Ramos (cell line): Measurements from ENCODE around the gene SRXN1.
"Not testable (repeated sequence)": the region's sequence is repeated elsewhere in the genome, so short reads cannot be mapped to it uniquely, and the experiment has no call there.

Experiments used
- in situ Hi-C: fragments of 300-500 bp; cut with MboI; formaldehyde crosslinking; loops from one replicate; pipeline ENCODE4 v1.14.3; 2022; ENCODE audit warnings: low sequenced_read_pairs; ENCODE audit not compliant: unreplicated experiment

Gene SRXN1

DNA sequence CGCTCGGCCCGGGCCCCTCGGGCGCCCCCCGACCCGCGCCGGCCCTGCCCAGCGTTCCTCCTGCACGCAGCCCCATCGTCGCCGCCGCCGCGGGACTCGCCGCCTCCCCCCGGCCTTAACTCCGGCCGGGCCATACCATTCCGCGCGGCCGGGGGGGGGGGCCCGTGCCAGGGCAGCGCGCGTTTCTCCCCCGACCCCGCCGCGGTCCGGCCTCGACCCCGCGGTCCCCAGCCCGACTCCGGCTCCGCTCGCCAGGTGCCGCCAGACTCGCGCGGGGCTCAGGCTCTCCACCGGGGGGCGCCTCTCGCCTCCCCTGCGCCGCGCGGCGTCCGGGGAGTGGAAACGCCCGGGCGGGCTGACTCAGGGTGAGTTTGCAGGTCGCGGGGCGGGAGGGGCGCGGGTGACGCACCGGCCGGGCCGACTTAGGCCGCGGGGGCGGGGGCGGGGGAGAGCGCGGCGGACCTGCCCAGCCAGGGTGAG is at the start of gene SRXN1:
Gene SRXN1 (minus strand): TSS at position 91 of the 480 bp plus-strand sequence. CDS start 15 bp downstream, at position 76.
- in situ Hi-C loops, result no loop called here

DNA sequence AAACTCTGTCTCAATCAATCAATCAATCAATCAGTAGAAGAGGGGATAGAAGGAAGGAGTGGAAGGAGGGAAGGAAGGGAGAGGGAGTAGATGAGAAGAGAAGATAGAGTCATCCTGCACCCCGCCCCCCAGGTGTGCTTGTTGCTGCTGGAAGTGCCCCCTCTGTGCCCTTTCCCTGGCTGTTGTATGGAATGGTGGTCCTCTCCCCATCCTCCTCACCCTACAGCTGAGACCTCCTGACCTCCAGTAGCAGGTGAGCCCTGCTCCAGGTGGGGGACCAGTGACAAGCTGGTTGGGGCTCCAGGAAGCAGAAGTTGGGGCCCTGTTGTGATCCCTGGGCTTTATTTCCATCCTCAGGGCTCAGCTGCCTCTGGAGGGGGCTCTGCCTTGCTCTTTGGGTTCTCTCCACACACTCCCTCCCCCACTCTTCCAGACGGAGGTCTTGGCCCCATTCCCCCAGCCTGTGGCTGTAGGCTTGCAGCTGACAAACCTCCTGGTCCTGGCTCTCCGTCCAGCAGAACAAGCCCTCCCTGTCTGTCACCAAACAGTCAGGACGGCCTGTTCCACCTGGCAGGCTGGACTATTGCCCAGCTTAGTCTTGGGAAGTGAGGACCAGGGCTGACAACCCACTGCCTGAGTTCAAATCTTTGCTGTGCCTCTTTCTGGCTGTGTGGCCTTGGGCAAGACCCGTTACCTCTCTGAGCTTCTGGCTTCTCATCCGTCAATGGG is 48.6 kb upstream of the SRXN1 start:
- in situ Hi-C loops, result no loop called here

DNA sequence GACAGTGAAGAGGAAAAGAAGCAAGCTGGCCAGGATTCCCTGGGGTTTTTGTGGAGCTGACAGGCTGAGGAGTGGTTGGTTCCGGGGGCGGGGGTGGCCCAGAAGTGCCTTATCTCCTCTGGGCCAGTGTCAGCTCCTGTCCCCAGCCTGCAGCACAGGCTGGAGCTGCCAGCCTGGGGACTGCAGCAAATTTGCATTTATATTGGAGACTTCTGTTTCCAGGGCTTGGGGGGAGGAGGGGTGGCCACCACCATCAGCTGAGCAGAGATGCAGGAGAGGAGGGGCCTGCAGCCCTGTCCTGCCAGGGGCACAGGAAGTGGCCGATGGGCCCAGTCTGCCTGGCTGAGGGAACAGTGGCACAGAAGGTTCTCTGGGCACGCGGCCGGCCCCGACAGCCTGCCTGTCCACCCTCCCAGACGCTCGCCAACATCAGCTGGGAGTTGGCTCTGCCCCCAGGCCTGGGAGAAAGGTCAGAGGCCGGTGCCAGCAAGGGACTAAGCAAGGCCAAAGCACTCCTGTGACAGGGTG is 46.9 kb upstream of the SRXN1 start:
- in situ Hi-C loops, result no loop called here

DNA sequence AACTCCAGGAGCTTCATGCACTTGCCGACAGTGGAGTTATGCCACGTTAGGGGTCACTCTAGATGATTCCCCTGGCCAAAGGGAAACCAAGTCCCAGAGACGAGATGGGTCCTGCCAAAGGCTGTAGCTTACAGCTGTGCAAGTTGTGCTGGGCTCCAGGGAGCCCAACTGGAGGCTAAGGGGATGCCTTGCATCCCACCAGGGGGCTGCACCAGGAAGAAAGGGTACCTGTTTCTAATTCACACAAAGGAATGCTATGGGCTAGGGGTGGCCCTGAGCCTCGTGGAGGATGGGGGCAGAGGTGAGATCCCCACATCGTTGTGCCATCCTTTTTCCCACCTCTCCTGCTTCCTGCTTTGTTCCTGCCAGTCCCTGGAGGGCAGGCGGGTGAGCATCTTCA is 46.3 kb upstream of the SRXN1 start:
- in situ Hi-C loops, result no loop called here

DNA sequence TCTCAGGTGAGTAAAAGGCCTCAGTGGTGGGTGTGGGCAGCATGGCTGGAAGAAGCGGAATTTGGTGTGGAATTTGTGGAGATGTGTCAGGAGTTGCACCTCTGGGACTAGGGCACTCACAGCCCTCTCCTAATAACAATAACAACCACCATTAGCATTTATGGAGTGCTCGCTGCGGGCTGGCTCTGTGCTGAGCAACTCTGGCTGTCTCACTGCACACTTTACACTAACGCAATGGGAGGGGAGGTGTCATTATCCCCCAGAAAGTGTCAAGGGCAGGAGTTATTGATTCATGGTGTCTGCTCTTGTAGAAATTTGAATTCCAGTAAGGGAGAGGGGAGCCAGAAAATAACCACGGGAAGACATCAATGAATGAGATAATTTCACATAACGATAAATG is 45.3 kb upstream of the SRXN1 start:
- in situ Hi-C loops, result no loop called here

DNA sequence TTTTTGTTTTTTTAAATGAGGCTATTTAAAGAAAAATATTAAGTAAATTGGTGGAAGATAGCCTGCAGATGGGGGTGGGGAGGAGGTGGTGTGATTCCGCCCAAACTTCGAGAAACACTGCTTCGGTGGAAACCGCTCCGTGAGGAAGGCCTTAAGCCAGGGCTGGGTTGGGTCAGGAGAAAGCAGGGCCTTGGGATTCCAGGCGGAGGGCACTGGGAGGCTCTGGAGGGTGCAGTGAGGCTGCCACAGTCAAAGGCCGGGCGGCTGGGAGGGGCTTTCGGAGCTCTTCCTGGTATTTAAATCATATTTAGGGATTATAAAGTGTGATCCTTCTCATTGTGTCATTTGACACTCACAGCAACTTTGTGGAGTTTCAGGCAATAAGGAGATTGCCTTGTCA is 44.8 kb upstream of the SRXN1 start:
- in situ Hi-C loops, result no loop called here

DNA sequence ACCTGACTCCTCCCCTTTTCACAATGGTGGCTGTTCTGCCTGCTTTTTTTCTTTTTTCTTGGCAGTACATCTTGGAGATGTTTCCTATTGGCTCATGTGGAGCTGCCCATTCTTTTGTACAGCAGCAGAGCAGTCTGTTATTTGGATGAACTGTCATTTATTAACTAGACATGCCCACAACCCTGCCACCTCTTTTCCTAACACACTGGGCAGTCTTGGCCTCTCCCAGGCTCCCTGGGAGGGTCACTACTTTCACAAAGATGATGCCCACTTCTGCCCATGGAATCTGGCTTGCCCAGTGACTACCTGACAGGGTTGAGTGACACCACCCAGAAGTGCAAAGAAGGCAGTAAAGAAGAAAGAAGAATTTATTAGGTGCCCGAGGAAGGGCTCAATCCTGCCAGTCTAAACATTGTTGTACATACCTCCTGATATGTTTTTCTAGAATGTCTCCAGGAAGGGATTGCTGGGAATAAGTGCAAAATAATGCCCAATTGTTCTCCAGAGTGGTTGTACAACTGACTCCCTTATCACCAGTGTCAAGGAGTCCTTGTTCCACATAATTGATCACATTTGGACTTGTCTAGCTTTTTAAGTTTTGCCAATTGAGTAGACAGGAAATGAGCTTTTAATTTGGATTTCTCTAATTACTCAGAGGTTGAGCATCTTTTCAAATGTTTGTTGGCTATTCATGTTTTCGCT is 42.3 kb upstream of the SRXN1 start:
- in situ Hi-C loops, result no loop called here

DNA sequence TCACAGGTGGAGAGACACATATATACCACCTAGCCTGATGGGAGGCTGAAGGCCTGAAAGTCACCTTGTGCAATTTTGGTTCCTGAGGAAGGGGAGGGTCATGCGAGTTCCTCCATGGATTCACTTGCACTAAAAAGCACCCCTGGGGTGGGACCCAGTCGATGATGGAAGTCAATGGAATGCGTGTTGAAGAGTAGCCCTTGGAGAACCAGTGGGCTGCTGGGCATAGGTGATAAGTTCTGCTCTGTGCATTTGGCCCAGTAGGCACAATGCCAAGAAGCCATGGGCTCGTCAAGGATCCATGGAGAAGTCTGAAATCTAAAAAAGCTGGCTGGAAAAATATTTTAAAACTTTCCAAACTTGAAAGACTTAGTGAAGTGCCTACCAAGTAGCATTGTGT is 41.5 kb upstream of the SRXN1 start:
- in situ Hi-C loops, result no loop called here

DNA sequence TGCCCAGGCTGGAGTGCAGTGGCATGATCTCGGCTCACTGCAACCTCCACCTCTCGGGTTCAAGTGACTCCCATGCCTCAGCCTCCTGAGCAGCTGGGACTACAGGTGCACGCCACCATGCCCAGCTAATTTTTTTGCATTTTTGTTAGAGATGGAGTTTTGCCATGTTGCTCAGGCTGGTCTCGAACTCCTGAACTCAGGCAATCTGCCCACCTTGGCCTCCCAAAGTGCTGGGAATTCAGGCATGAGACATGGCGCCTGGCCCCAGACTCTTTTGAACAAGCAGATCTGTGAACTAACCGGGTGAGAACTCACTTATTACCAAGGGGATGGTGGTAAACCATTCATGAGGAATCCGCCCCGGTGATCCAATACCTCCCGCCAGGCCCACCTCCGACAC is 40.8 kb upstream of the SRXN1 start:
- in situ Hi-C loops, result not testable (repeated sequence)

DNA sequence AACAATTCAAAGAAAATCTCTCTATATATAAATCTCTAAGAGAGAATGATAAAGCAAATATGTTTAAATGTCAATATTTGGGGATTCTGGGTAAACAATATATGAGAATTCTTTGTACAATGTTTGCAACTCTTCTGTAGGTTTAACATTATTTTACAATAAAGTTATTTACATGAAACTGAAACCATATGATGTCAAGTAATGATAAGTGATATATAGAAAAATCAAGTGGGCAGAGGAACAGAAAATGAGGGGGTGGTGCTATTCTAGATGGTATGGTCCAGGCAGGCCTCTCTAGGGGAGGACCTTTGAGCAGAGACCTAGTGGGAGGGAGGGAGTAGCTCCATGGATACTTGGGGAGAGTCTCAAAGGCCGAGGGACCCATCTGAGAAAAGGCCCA is 39.0 kb upstream of the SRXN1 start:
- in situ Hi-C loops, result no loop called here

DNA sequence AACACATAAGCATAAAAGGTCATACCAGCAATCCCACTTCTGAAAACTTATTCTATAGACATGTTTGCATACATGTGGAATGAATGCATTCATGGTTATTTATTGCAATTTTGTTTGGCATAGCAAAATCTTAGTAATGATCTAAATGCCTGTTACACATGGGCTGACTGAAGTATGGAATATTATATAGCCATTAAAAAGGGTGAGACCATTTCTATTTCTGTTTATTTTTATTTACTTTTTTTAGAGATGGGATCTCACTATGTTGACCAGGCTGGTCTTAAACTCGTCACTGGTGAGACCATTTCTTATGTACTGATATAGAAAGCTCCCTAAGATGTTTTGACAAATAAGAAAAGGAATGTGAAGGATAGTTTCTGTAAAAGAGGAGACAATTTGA is 36.9 kb upstream of the SRXN1 start:
- in situ Hi-C loops, result no loop called here

DNA sequence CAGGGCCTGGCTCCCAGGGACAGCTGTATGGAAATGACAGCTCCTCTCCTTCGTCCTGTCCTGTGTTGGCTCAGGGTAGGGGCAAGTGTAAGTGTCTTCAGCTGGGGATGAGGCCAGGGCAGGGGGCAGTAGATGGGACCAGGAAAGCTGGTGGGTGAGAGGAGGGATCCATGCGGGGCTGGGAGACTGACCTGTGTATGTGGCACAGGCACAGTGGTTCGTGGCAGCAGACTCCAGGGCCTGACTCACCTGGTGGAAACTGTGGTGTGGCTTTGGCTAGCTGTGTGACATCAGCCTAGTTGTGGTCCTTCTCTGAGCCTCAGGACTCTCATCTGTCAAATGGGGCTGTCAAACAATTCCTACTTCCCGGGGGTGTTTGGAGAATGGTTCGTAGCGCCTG is 36.3 kb upstream of the SRXN1 start:
- in situ Hi-C loops, result no loop called here

DNA sequence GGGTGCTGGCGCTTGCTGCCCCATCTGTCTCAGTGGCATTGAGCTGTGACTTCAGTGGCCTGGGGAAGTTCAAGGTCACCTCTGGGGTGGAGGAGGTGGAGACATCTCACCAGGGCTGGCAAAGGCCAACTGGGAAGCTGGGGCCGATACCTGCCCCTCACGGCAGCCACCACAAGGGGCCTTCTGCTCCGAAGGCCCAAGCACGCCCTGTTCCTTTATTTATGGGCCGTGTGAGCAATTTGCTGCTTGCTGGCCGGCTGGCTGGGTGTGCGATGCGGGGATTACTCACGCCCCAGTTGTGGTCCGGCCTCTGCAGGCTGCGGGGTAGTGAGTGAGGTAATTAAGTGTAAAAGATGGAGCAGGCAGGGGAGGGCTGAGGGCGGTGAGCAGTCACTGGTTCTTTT is 35.8 kb upstream of the SRXN1 start:
- in situ Hi-C loops, result no loop called here

DNA sequence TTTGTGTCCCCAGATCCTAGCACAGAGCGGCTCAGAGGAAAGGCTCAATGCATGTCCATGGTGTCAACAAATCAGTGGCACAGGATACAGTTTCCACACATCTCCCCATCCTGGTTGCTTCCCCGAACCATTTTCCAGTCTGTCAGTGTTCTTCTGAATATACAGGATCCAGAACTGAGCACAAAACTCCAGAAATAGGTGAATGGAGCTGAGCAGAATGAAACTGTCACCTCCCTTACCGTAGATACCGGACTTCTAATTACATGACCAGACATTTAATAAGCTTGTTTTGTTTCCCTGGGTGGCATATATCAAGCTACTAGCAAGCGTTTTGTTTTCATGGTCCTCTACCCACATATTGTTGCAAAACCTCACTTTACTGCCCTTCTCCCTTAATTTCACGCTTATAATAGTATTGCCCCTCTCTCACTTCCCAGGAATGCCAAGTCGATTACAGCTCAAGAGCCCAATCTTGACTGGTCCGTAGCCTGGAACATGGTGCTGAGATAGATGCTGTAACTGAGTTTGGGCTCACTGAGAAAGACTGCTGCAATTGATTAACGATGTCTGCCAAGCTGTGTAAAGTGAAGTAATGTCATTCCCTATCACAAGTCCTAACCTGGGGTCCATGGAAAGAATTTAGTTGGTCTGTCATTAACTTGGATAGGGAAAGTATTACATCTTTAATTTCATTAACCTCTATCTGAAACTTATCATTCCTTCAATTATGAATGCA is 34.6 kb upstream of the SRXN1 start:
- in situ Hi-C loops, result no loop called here

DNA sequence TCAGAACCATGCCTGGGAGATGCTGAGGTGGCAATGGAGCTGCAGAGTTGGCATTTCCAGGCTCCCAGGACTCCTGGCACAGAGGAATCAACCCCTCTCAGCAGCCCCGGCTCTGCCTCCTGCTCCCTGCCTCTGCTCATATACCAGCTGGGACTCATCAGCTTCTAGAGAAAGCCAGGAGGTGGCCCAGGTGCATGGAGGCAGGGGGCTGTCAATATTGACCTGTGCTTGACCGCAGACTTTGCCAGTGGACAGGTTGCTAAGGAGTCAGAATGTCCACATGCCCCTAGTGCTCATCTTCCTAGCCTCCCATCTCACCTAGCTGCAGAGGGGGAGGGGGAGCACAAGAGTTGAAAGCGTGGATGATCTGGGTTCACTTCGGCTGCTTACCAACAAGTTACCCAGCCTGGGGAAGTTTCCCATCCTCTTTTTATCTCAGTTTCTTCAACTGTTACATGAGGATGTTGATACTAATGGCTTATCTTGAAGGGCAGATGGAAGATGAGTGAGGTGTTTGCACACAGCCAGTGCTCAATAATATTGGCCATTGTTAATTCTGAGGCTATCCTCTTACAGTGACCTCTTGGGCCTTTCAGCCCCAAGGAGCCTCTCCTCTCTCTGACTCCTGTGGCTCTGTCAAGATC is 31.8 kb upstream of the SRXN1 start:
- in situ Hi-C loops, result no loop called here

DNA sequence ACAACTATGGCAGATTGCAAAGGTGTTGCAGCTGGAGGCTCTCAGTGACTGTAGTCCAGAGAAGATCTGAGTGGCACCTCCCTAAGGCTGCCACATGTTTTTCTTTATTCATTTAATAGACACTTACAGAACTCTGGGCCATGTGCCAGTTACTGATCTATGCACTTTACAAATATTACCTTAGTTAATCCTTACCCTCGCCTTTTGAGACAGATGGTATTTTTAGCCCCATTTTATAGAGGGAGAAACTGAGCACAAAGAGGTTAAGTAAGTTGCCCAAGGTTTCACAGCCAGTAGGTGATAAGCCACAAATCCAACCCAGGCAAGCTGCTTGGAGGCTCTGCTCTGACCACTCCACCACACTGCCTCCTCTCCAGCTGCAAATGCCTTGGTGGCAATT is 29.1 kb upstream of the SRXN1 start:
- in situ Hi-C loops, result no loop called here

DNA sequence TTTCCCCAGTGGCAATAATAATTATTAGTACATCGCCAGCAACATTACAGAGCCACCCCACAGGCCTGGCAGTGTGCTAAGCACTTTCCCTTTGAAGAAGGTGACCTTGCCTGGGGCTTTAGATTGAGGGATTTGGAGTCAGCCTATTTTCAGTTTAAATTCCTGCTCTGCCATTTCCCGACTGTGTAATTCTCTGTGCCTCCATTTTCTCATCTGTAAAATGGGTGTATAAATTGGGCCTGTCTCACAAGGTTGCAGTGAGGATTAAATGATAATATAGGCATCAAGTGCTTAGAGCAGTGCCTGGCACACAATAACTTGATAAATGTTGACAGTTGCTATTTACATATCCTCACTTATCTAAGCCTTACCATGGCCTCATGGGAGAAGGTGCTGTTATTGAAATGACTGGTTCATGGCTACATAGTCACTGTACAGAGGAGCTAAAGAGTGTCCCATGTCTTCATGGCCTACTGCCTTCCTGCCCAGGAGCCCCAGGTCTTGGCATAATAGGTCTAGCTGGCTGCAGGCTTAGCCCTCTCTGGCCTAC is 27.7 kb upstream of the SRXN1 start:
- in situ Hi-C loops, result no loop called here

DNA sequence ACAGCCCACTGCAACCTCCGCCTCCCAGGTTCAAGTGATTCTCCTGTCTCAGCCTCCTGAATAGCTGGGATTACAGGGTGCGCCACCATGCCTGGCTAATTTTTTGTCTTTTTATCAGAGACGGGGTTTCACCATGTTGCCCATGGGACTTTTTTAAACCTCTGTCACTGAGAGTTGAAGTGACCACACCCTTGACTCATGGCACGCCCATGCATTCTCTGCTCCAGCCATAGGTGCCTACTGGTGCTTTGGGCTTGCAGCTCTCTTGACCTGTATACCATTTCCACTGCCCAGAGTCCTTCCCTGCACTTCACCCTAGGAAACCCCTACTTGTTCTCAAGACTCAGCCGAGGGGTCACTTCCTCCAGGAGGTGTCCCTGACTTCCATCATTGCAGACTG is 25.0 kb upstream of the SRXN1 start:
- in situ Hi-C loops, result no loop called here

DNA sequence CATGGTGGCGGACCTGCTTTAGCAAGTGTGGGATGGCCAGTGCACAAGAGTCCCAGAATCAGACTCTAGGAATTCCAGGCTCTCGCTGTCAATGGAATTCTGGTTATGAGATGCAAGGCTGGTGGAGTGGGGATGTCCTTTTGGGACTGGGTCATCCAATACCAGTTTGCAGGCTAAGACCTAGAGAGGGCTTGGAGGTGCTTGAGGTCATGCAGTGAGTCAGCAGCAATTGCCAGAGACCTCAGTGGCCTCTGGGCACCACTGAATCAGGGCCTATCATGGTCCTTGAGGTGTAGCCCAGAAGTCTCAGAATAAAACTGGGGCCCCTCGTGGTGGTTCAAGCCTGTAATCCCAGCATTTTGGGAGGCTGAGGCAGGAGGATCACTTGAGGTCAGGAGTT is 24.0 kb upstream of the SRXN1 start:
- in situ Hi-C loops, result no loop called here

DNA sequence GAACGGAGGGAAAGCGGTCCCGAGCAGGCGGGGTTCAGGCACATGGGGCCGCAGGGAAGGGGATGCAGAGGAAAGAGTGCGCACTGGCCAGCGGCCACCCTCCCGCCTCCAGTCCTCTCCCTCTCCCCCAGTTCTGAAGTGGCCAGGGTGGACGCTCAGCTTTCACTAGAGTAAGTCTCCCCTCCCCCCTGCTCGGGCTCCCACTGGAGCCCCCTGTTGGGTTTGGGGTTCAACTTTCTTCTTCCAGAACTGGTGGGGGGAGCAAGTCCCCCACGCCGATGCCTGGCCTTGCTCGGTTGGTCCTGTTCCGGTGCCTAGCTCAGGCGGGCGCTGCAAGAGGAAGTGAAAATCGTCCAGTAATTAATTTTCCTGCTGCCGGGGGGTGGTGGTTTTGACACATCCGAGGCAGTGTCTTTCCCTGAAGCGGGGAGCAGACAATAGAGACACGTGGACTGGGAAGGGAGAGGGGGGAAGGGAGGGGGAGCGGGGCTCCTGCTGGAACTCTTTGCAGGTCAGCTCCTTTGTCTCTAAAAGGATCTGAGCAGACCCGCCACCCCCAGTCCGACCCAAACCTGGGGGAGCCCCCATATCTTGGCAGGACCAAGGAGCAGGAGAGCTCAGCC is 23.4 kb upstream of the SRXN1 start:
- in situ Hi-C loops, result no loop called here
